GM18498 (cell line): ENCODE results near the gene CALHM6.

ENCODE experiments used
- ATAC-seq: cut with Tn5 transposase; IDR thresholded peaks from one replicate; pipeline ENCODE4 v1.9.1; 2021; ENCODE audit warnings: mild to moderate bottlenecking, moderate library complexity; ENCODE audit not compliant: unreplicated experiment

CALHM6 gene

GRCh38 chr6:116461331-116461931 lies at the start of gene CALHM6:
CALHM6 (plus strand) TSS chr6:116461375; CDS start chr6:116461930, 555 bp downstream.
- ATAC-seq, result no peak

- ATAC-seq, result no peak
These were observed 48.9 kb upstream of the CALHM6 start for GRCh38 chr6:116412270-116412669.

- no peak for ATAC-seq
These were observed 47.8 kb upstream of the CALHM6 start for GRCh38 chr6:116413357-116413756.

- no peak for ATAC-seq
These were observed 43.5 kb upstream of the CALHM6 start for GRCh38 chr6:116417661-116418060.

- ATAC-seq, result no peak
These were observed 41.9 kb upstream of the CALHM6 start for GRCh38 chr6:116419069-116419786.

- ATAC-seq, result no peak
These were observed 40.8 kb upstream of the CALHM6 start for GRCh38 chr6:116420341-116420740.

GRCh38 chr6:116422238-116422637 lies 38.9 kb upstream of the CALHM6 start:
- no peak for ATAC-seq

- no peak for ATAC-seq
These were observed 37.2 kb upstream of the CALHM6 start for GRCh38 chr6:116424001-116424400.

GRCh38 chr6:116426551-116426950 lies 34.6 kb upstream of the CALHM6 start:
- no peak for ATAC-seq

GRCh38 chr6:116429111-116429510 lies 32.1 kb upstream of the CALHM6 start:
- no peak for ATAC-seq

- ATAC-seq, result no peak
These were observed 30.3 kb upstream of the CALHM6 start for GRCh38 chr6:116430860-116431259.

- ATAC-seq, result no peak
These were observed 29.1 kb upstream of the CALHM6 start for GRCh38 chr6:116431964-116432595.

- no peak for ATAC-seq
These were observed 27.9 kb upstream of the CALHM6 start for GRCh38 chr6:116433206-116433712.

- ATAC-seq, result no peak
These were observed 27.0 kb upstream of the CALHM6 start for GRCh38 chr6:116434056-116434725.

- ATAC-seq, result no peak
These were observed 24.6 kb upstream of the CALHM6 start for GRCh38 chr6:116436586-116436985.

GRCh38 chr6:116437656-116438055 lies 23.5 kb upstream of the CALHM6 start:
- no peak for ATAC-seq

GRCh38 chr6:116438590-116439448 lies 22.4 kb upstream of the CALHM6 start:
- no peak for ATAC-seq

GRCh38 chr6:116439522-116440051 lies 21.6 kb upstream of the CALHM6 start:
- no peak for ATAC-seq

- no peak for ATAC-seq
These were observed 18.1 kb upstream of the CALHM6 start for GRCh38 chr6:116443105-116443504.

- peak; percentile 65 for ATAC-seq
These were observed 17.1 kb upstream of the CALHM6 start for GRCh38 chr6:116444092-116444491.
